IMR-90 (cell line): ENCODE data around the gene EDDM13.

Source experiments
- BHLHE40 ChIP-seq: fragments of 150-350 bp; IDR thresholded peaks from 2 replicates; pipeline ENCODE4 v1.6.1; 2016; ENCODE audit warnings: mild to moderate bottlenecking, low read depth, low read length
- CEBPB ChIP-seq: IDR thresholded peaks from 2 replicates; pipeline ENCODE4 v1.6.1; 2012; ENCODE audit warnings: low read depth, low read length, improper control_type of control experiment
- CHD1 ChIP-seq: IDR thresholded peaks from 2 replicates; pipeline ENCODE4 v1.6.1; 2012; ENCODE audit warnings: low read depth, low read length, improper control_type of control experiment
- FOS ChIP-seq: fragments of 150-350 bp; IDR thresholded peaks from 2 replicates; pipeline ENCODE4 v1.6.1; 2016; ENCODE audit warnings: low read depth, low read length
- MAFK ChIP-seq: IDR thresholded peaks from 2 replicates; pipeline ENCODE4 v1.6.1; 2012; ENCODE audit warnings: low read depth, low read length, improper control_type of control experiment
- MXI1 ChIP-seq: IDR thresholded peaks from 2 replicates; pipeline ENCODE4 v1.6.1; 2012; ENCODE audit warnings: low read depth, mild to moderate bottlenecking, low read length, moderate library complexity, borderline replicate concordance
- NFE2L2 ChIP-seq: fragments of 150-350 bp; IDR thresholded peaks from 2 replicates; pipeline ENCODE4 v1.6.1; 2016; ENCODE audit warnings: low read depth, mild to moderate bottlenecking, low read length
- POLR2A ChIP-seq: IDR thresholded peaks from 2 replicates; pipeline ENCODE4 v1.6.1; 2012; ENCODE audit warnings: mild to moderate bottlenecking, low read depth, low read length
- RAD21 ChIP-seq: IDR thresholded peaks from 2 replicates; pipeline ENCODE4 v1.6.1; 2012; ENCODE audit warnings: low read length, improper control_type of control experiment
- SMC3 ChIP-seq: fragments of 150-350 bp; IDR thresholded peaks from 2 replicates; pipeline ENCODE4 v1.6.1; 2016; ENCODE audit warnings: low read depth, mild to moderate bottlenecking, antibody characterized with exemption, low read length, moderate library complexity
- TF ChIP-seq, protein P1 (sequence below): conservative IDR thresholded peaks from 2 replicates; pipeline ENCODE4 v1.5.1; 2012; ENCODE audit warnings: mild to moderate bottlenecking, low read depth, low read length, improper control_type of control experiment
- TF ChIP-seq, protein P2 (sequence below): fragments of 150-350 bp; IDR thresholded peaks from 2 replicates; pipeline ENCODE4 v1.6.1; 2016; ENCODE audit warnings: low read depth, mild to moderate bottlenecking, low read length, moderate library complexity, borderline replicate concordance
- TF ChIP-seq, protein P3 (sequence below): fragments of 150-350 bp; IDR thresholded peaks from 2 replicates; pipeline ENCODE4 v1.6.1; 2017; ENCODE audit warnings: mild to moderate bottlenecking, antibody characterized with exemption, low read length, low read depth

DNA sequence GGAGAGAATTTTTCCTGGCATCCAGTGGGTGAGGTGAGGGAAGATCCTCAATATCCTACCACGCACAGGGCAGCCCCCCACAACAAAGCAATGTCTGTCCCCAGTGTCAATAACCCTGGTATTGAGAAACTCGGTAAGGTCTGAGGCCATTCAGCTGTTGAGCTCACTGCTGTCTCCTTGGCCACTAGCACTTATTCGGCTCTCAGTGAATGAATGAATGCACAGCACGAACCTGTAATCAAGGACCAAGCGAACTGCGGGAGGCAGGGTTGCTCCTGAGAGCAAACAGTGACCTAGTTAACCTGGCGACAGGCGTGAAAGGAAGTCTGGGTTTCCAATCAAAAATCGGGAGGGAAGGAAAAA, 41.5 kb downstream of the EDDM13 start:
- TF ChIP-seq POLR2A (no peak), MXI1 (no peak), RAD21 (no peak), FOS (no peak), SMC3 (no peak), CEBPB (peak; percentile 8; the same call in 1 of the 2 replicates), NFE2L2 (no peak), MAFK (no peak), BHLHE40 (no peak), CHD1 (no peak)
- TF ChIP-seq, protein P1, sequence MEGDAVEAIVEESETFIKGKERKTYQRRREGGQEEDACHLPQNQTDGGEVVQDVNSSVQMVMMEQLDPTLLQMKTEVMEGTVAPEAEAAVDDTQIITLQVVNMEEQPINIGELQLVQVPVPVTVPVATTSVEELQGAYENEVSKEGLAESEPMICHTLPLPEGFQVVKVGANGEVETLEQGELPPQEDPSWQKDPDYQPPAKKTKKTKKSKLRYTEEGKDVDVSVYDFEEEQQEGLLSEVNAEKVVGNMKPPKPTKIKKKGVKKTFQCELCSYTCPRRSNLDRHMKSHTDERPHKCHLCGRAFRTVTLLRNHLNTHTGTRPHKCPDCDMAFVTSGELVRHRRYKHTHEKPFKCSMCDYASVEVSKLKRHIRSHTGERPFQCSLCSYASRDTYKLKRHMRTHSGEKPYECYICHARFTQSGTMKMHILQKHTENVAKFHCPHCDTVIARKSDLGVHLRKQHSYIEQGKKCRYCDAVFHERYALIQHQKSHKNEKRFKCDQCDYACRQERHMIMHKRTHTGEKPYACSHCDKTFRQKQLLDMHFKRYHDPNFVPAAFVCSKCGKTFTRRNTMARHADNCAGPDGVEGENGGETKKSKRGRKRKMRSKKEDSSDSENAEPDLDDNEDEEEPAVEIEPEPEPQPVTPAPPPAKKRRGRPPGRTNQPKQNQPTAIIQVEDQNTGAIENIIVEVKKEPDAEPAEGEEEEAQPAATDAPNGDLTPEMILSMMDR: no peak
- TF ChIP-seq, protein P2, sequence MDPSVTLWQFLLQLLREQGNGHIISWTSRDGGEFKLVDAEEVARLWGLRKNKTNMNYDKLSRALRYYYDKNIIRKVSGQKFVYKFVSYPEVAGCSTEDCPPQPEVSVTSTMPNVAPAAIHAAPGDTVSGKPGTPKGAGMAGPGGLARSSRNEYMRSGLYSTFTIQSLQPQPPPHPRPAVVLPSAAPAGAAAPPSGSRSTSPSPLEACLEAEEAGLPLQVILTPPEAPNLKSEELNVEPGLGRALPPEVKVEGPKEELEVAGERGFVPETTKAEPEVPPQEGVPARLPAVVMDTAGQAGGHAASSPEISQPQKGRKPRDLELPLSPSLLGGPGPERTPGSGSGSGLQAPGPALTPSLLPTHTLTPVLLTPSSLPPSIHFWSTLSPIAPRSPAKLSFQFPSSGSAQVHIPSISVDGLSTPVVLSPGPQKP: no peak
- TF ChIP-seq, protein P3, sequence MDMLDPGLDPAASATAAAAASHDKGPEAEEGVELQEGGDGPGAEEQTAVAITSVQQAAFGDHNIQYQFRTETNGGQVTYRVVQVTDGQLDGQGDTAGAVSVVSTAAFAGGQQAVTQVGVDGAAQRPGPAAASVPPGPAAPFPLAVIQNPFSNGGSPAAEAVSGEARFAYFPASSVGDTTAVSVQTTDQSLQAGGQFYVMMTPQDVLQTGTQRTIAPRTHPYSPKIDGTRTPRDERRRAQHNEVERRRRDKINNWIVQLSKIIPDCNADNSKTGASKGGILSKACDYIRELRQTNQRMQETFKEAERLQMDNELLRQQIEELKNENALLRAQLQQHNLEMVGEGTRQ: no peak
